Suprapubic skin (tissue), 3 donors: ENCODE data around the gene SPACA5.

ENCODE experiments used
- POLR2AphosphoS5 ChIP-seq, 3 donors: sonication (generic); formaldehyde crosslinking; IDR thresholded peaks; one replicate each; pipeline ENCODE4 v1.6.1; 2017; ENCODE audit warnings: antibody characterized with exemption in 3 of 3
- TF ChIP-seq, protein P1 (sequence below), 2 donors: fragments of 200-600 bp in 1 of 2; fragments of 450-650 bp in 1 of 2; sonication (generic) in 1 of 2; IDR thresholded peaks; one replicate each; pipeline ENCODE4 v1.5.1; 2016 to 2019; ENCODE audit warnings: antibody characterized with exemption in 2 of 2, mild to moderate bottlenecking in 1 of 2, moderate library complexity in 1 of 2

DNA sequence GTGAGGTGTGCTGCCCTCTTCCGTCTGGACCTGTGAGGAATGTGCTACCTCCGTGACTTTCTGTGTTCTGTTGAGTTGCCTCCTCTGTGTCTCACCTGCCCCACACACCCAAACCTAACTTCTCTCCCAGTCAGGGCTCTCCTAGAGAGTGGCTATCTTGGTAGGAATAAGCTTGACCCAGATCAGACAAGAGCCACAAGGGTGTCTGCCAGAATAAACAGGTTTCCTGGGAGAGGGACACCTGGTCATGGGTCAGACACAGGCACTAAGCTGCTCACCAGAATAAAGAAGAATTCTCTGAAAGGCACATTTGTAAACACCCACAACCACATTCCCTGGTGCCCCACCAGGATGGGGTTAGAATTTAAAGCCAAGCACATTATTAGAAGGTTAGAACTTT, 14.1 kb upstream of the SPACA5 start:
- TF ChIP-seq, protein P1, sequence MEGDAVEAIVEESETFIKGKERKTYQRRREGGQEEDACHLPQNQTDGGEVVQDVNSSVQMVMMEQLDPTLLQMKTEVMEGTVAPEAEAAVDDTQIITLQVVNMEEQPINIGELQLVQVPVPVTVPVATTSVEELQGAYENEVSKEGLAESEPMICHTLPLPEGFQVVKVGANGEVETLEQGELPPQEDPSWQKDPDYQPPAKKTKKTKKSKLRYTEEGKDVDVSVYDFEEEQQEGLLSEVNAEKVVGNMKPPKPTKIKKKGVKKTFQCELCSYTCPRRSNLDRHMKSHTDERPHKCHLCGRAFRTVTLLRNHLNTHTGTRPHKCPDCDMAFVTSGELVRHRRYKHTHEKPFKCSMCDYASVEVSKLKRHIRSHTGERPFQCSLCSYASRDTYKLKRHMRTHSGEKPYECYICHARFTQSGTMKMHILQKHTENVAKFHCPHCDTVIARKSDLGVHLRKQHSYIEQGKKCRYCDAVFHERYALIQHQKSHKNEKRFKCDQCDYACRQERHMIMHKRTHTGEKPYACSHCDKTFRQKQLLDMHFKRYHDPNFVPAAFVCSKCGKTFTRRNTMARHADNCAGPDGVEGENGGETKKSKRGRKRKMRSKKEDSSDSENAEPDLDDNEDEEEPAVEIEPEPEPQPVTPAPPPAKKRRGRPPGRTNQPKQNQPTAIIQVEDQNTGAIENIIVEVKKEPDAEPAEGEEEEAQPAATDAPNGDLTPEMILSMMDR (IDR thresholded peaks at IDR 0.05): no peak
- no peak for TF ChIP-seq POLR2AphosphoS5 (IDR thresholded peaks at IDR 0.05)
